Hematopoietic multipotent progenitor cell (in vitro differentiated cells): Measurements from ENCODE around the gene MLH3. TPM values are rescaled to one million over a fixed set of nuclear protein-coding genes. Genes with fewer than 3 reads are reported as not detected.

Experiments used
- DNase-seq, 3 donors: peaks; one replicate each; pipeline ENCODE4 v3.0.0-alpha.2; 2011 to 2015; ENCODE audit warnings: low read depth in 2 of 3, low spot score in 2 of 3
- total RNA-seq: library from RNA; depleted of rRNA; stranded (reverse); fragments of >200 nt; gene quantifications from one replicate; pipeline ENCODE4 v1.2.3, GENCODE V29; 2012

The MLH3 gene
- total RNA-seq, result 16.2 TPM

- DNase-seq, result peak; percentile 75 to 83 (median 82)
Measured at GRCh38 chr14:75050852-75051555, at the start of gene MLH3. MLH3 (minus strand) TSS chr14:75051467; CDS start chr14:75049655, 1,812 bp downstream.

- no peak for DNase-seq
Measured at GRCh38 chr14:75098682-75099081, 47.4 kb upstream of the MLH3 start.

- no peak for DNase-seq
Measured at GRCh38 chr14:75098212-75098611, 46.9 kb upstream of the MLH3 start.

GRCh38 chr14:75096959-75097358 is 45.7 kb upstream of the MLH3 start:
- DNase-seq, result no peak

- DNase-seq, result no peak
Measured at GRCh38 chr14:75095690-75096089, 44.4 kb upstream of the MLH3 start.

GRCh38 chr14:75094896-75095295 is 43.6 kb upstream of the MLH3 start:
- no peak for DNase-seq

- no peak for DNase-seq
Measured at GRCh38 chr14:75092698-75093097, 41.4 kb upstream of the MLH3 start.

GRCh38 chr14:75091251-75091650 is 40.0 kb upstream of the MLH3 start:
- no peak for DNase-seq

- DNase-seq, result no peak
Measured at GRCh38 chr14:75090353-75090752, 39.1 kb upstream of the MLH3 start.

GRCh38 chr14:75088566-75089373 is 37.5 kb upstream of the MLH3 start:
- peak; percentile 21 to 78 (median 56) for DNase-seq

GRCh38 chr14:75088153-75088552 is 36.9 kb upstream of the MLH3 start:
- DNase-seq, result no peak

- DNase-seq, result no peak
Measured at GRCh38 chr14:75084513-75084912, 33.2 kb upstream of the MLH3 start.

- no peak for DNase-seq
Measured at GRCh38 chr14:75083271-75083670, 32.0 kb upstream of the MLH3 start.

GRCh38 chr14:75081660-75082229 is 30.5 kb upstream of the MLH3 start:
- no peak for DNase-seq

GRCh38 chr14:75079521-75079920 is 28.3 kb upstream of the MLH3 start:
- DNase-seq, result no peak

GRCh38 chr14:75077794-75078193 is 26.5 kb upstream of the MLH3 start:
- DNase-seq, result peak in 1 of 3 donors; percentile 20

- no peak for DNase-seq
Measured at GRCh38 chr14:75070383-75070782, 19.1 kb upstream of the MLH3 start.

GRCh38 chr14:75069811-75070145 is 18.5 kb upstream of the MLH3 start:
- no peak for DNase-seq

- DNase-seq, result peak in 2 of 3 donors; percentile 36 to 51
Measured at GRCh38 chr14:75069121-75069810, 18.0 kb upstream of the MLH3 start, which contains the start of gene ZC2HC1C. ZC2HC1C (plus strand) TSS chr14:75069641; CDS start chr14:75070574, 933 bp downstream.

- peak in 1 of 3 donors; percentile 24 for DNase-seq
Measured at GRCh38 chr14:75068294-75069120, 17.2 kb upstream of the MLH3 start.
